ENCODE measurements around the gene GFOD1.

- TF ChIP-seq CTCF (conservative IDR thresholded peaks at IDR 0.05; ENCODE audit: low read depth, low read length) (no peak), EZH2 (IDR thresholded peaks at IDR 0.05; ENCODE audit: borderline replicate concordance, low read depth, low read length, poor library complexity, severe bottlenecking) (no peak)
These were observed 64.1 kb downstream of the GFOD1 start for GRCh38 chr6:13423252-13423651.
